Occipital lobe (tissue), 2 donors: Measurements from ENCODE around the gene TERB1. TPM values are rescaled to one million over a fixed set of nuclear protein-coding genes. Genes with fewer than 3 reads are reported as not detected.

Experiments used
- DNase-seq: peaks from one replicate; lab custom pipeline; 2025; lab: John Stamatoyannopoulos, UW
- total RNA-seq: library from RNA; depleted of rRNA; stranded (reverse); fragments of >200 nt; gene quantifications from one replicate; pipeline ENCODE4 v1.2.3, GENCODE V29; 2014

Gene TERB1
- total RNA-seq: 0.31 TPM

DNA sequence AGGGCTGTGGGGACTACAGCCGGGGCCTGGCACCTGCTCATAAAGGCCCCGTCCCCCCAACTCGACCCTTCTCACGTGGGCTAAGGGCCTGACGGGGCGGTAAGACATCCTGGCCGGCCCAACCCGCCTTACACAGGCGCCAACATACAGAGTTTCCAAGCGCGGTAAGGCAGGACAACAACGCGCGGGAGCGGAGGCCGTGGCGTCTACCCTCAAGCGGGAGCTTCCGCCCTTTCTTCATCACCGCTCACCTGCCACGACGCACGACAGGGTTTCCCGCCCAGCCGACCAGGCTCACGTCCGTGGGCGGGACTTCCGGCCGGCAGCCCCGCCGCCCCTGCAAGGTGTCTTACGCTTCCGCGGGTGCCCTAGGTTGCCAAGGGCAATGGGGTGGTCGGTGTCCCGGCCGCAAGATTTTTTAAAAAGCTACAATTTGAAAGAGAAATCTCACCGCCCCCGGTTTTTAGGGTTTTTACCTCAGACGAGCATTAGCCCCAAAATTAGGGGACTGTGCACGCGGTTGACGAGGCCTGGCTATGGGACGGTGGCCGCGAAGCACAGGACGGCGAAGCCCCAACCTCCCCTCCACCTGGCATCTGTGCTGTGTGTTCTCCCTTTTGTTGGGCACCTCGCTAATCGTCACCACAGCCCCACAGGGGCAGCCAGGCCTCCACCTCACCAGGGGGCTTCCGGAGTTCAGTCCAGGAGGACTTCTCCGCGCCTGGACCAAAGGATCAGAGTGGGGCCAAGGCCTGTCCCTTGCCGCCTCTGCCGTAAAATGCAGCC is at the start of gene TERB1:
TERB1 (minus strand) TSS at position 265 of the 786 bp plus-strand sequence. CDS start 4,786 bp downstream, outside the sequence.
- DNase-seq: no peak

- DNase-seq: no peak
Measured at GRCh38 chr16:66850115-66850815, 48.9 kb upstream of the TERB1 start.

DNA sequence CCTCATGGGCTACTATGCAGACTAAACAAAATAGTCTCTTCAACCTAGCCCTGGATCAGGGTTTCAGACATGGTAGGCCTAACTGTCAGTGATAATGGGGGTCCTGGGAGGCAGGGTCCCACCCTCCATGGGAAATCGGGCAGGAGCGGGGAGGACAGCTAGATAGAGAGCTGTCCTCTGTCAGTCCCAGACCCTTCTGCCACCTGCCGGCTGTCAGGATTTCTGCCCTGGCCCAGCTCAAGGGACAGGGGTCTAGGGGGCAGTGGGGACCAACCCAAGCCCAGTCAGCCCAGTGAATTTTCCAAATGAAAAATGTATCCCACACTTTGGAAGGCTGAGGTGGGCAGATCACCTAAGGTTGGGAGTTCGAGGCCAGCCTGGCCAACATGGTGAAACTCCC is 48.2 kb upstream of the TERB1 start:
- no peak for DNase-seq

- DNase-seq: no peak
Measured at GRCh38 chr16:66849021-66849420, 47.6 kb upstream of the TERB1 start.

DNA sequence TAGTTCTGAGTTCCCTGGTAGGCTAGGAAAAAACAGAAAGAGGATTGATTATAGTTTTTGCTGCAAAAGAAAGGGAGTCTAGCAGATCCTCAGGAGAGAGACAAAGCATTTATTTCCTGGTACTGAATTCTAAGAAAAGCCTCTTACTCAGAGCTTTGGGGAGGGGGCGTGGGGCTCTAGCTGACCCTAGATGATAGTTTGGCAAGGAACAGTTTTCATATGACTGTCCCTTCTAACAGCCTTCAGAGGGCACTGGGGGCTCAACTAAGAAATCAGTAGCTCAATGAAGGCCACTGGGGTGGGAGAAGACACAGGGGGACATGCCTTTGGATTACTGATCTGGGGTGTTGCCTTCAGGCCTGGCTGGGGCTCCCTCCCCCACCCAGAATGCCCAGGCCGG is 46.8 kb upstream of the TERB1 start:
- no peak for DNase-seq

- DNase-seq: no peak
Measured at GRCh38 chr16:66847533-66848067, 46.2 kb upstream of the TERB1 start.

- no peak for DNase-seq
Measured at GRCh38 chr16:66846831-66847230, 45.4 kb upstream of the TERB1 start.

DNA sequence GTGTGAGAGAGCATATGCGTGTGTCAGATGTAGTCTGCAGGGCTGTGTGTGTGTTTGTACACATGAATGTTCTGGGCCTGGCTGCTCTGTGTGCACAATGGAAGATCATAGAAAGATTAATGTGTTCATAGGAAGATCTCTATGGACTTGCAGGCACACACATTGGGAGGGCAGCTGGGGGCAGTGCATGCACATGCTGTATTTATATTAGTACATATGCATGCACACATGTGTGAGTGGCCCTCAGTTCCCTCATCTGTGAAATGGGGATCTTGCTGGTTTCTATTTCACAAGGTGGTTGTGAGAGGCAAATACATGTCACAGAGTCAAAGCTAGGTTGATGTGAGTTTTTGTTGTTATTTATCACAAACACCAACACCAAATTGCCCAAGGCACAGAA is 44.9 kb upstream of the TERB1 start:
- no peak for DNase-seq

DNA sequence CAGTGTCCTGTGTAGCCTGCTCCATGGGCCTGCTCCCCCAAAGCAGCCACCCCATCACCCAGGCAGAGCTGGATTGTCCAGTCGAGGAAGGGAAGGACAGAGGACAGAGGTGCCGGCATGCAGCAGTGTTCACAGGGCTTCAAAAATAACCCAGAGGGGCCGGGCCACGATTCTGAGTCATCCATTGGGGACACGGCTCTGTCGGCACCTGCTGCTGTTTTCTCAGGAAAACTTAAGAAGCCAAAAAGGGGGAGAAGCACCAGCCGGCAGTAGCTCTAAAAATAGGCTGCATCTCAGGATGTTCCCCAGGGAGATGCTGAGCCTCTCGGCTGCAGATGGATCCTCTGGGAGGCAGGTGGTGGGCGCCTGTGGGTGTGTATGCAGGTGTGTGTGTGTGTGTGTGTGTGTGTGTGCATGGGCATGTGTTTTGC is 44.4 kb upstream of the TERB1 start:
- peak; percentile 72 for DNase-seq

GRCh38 chr16:66845080-66845410 is 43.7 kb upstream of the TERB1 start:
- DNase-seq: no peak

DNA sequence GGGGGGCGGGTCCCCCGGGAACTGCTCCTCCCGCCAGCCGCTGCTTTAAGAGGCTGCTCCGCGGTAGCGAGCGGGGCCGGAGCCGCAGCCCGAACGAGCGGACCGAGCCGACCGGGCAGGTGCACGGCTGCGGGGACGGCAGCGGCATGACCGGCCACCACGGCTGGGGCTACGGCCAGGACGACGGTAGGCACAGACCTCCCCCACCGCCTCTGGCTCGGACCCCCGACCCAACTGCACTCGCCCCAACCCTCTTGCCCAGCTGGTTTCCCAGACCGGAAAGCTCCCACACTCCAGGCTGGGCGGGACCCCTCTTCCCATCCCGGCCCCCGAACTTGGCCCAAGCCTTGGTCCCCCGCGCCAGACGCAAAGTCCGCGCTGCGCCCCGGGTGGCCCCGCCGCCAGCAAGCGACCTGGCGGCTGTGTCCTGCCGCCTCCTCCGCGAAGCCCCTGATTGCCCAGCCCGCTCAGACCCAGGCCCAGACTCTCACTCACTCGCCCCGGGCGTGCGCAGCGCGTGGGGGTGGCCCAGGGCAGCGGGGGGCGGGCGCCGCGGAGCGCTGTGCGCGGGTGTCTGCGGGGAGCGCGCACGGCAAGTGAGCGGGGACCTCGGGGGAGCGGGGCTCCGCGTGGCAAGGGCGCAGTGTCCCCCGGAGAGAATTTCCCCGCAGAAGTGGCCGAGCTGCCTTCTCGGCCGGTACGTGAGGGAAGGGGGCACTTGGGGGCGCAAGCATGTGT is 43.1 kb upstream of the TERB1 start, which contains the start of gene CA7:
CA7 (plus strand) TSS at position 73 of the 738 bp plus-strand sequence; CDS start at position 147, 74 bp downstream.
- peak; percentile 13 for DNase-seq

- DNase-seq: no peak
Measured at GRCh38 chr16:66844009-66844341, 42.6 kb upstream of the TERB1 start.

GRCh38 chr16:66843191-66843590 is 41.8 kb upstream of the TERB1 start:
- no peak for DNase-seq

- peak; percentile 11 for DNase-seq
Measured at GRCh38 chr16:66842765-66843164, 41.4 kb upstream of the TERB1 start.

DNA sequence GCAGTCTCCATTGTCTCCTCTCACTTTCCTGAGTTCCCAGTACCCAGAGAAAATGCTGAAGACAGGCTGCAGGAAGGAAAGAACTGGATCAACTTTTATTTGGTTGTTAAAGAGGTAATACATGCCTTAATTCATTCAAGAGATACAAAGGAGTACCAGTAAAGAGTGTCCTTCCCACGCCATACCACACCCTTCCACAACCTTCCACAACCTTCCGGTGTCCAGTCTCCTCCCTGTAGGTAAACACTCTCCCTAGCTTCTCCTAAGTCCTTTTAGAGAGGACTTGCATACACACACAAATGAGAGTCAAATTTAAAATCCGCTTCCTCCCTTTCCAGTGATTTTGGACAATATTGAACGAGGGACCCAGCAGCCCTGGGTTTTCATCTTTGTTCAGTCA is 40.0 kb upstream of the TERB1 start:
- DNase-seq: no peak

DNA sequence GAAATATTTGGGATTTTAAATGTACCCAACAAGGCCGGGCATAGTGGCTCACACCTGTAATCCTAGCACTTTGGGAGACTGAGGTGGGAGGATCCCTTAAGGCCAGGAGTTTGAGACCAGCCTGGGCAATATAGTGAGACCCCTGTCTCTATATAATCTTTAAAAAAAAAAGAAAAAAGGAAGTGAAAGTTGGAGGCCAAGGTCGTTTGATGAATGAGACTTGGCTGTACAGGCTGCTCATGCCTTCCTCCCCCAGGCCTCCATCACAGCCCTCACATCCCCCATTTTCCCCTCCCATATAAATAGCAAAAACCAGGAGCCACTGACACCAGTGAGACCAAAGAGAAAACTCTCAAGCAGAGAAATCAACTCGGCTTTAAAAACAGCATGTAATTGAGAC is 39.5 kb upstream of the TERB1 start:
- no peak for DNase-seq

GRCh38 chr16:66834746-66835145 is 33.4 kb upstream of the TERB1 start:
- no peak for DNase-seq

GRCh38 chr16:66832661-66833305 is 31.4 kb upstream of the TERB1 start:
- no peak for DNase-seq

DNA sequence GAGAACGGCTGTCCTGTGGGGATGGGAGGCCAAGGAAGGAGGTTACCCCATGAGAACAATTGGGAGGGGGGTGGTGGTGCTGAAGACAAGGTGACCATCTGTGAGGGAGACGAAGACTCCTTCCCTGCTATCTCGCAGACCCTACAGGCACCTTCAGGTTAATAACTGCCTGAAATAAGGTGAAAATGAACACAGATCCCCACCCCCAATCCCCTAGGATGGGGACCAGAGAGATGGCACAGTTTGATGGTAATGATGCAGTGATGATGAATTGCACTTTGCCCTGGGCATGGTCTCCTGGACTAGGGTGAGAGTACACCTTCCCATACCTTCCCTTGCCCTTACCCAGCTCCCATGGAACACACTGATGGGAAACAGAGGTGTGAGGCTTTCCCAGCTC is 30.8 kb upstream of the TERB1 start:
- no peak for DNase-seq

DNA sequence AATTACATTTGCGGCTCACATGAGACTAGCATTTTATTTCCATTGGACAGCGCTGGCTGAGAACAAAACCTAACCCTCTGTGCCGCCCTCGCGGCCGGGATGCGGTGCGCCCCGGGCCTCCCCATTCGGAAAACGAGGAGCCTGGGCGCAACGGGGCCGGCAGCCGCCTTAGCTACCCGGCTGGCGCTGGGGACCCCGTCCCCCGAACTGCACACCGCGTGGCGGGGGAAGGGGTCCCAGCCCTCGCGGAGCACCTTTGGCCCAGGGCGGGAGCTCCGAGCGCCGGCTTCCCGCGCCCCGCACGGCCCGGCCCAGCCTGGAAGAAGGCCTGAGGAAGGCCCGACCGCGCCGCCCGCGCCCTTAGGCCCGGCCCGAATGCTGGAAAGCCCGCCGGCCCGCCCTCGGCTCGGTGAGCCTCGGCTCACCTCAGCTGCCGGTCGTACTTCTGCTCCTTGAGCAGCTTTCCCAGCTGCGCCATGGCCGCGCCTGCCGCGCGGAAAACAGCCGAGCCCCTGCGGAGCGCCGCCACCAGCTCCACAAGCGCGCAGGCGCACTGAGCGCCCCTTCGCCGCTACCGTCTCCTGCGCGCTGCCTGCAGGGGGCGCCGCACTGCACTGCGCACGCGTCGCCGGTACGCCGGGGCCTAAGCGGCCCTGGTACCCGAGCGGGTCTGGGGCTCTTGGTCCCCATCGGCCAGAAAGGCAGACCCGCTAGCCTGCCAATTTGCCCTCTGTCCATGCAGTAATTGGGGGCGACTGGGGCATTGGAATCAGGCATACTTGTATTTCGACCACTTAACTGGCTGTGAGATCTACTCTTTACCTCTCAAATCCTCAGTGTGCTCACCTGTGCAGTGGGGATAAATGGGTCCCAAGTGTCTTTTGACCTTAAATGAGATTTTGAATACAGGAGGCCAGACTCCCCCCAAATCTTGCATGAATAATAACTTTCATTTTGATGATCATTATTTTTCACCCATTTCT is 29.3 kb upstream of the TERB1 start, which contains the start of gene NAE1:
NAE1 (minus strand) TSS at position 555 of the 983 bp plus-strand sequence; CDS start at position 478, 77 bp downstream.
- DNase-seq: peak; percentile 77
